K562 (cell line): ENCODE results near the gene RNF150. TPM values are rescaled to one million over a fixed set of nuclear protein-coding genes. Genes with fewer than 3 reads are reported as not detected.

Source experiments
- ATAC-seq: fragments of 200-7000 bp; cut with Tn5 transposase; 3 replicates; pipeline ENCODE4 v1.9.1; 2020; ENCODE audit warnings: moderate library complexity
- BruUV-seq: library from RNA; stranded (reverse); fragments of 400-500 nt; replicated peaks from 2 replicates; lab custom pipeline; 2021; lab: Mats Ljungman, UMichigan
- CTCF ChIA-PET: fragments of 300-600 bp; formaldehyde crosslinking; extraction: SDS; loops from one replicate; lab custom pipeline; 2021; ENCODE audit warnings: low intra/inter-chr PET ratio; lab: Yijun Ruan, JAX
- POLR2A ChIA-PET: fragments of 300-600, 350-650 bp; sonication (Branson Sonifier 250); formaldehyde crosslinking; extraction: SDS; loops from one replicate; lab custom pipeline; 2021; ENCODE audit warnings: antibody characterized with exemption, inconsistent platforms; lab: Yijun Ruan, JAX
- DNase-seq, 4 experiments: peaks; one replicate each; pipeline versions ENCODE4 v3.0.0 to v3.0.0-alpha.2; 2011 to 2018; ENCODE audit warnings: low spot score in 3 of 4, mixed read lengths in 3 of 4; ENCODE audit errors: extremely low read depth in 1 of 4
- FAIRE-seq: peaks from 2 replicates; lab custom pipeline; 2011; peaks lifted over from hg19 to GRCh38; lab: Jason Lieb, UNC
- H2AFZ ChIP-seq: 2 replicates; pipeline ENCODE4 v1.6.0; 2011; ENCODE audit warnings: low read depth, low read length, control low read depth, inconsistent platforms
- H3K27ac ChIP-seq: fragments of 200-600 bp; 3 replicates; pipeline ENCODE4 v1.8.0; 2011; ENCODE audit warnings: low read depth, mild to moderate bottlenecking, control low read depth, inconsistent platforms, low read length, moderate library complexity, mixed read lengths; ENCODE audit errors: extremely low read depth
- H3K27me3 ChIP-seq, 2 experiments: fragments of 300-600 bp in 1 of 2; 2 replicates in 1 of 2; 3 replicates in 1 of 2; pipeline versions ENCODE4 v1.6.0 to v1.8.0; 2011; ENCODE audit warnings: inconsistent platforms in 2 of 2, low read length in 2 of 2, mild to moderate bottlenecking in 1 of 2, mixed read lengths in 1 of 2, moderate library complexity in 1 of 2; ENCODE audit not compliant: control insufficient read depth in 2 of 2, insufficient read depth in 2 of 2
- H3K36me3 ChIP-seq: fragments of 300-600 bp; 3 replicates; pipeline ENCODE4 v1.8.0; 2011; ENCODE audit warnings: mild to moderate bottlenecking, low read length, inconsistent platforms; ENCODE audit not compliant: control insufficient read depth, insufficient read depth
- H3K4me1 ChIP-seq, 2 experiments: fragments of 200-600 bp in 1 of 2; replicated peaks in 1 of 2; 2 replicates in 1 of 2; 3 replicates in 1 of 2; pipeline versions ENCODE4 v1.5.1 to v1.8.0; 2011; ENCODE audit warnings: inconsistent platforms in 2 of 2, low read length in 2 of 2, mild to moderate bottlenecking in 1 of 2, mixed read lengths in 1 of 2, moderate library complexity in 1 of 2; ENCODE audit not compliant: control insufficient read depth in 2 of 2, insufficient read depth in 2 of 2
- H3K4me2 ChIP-seq: 2 replicates; pipeline ENCODE4 v1.6.1; 2011; ENCODE audit warnings: low read length, control low read depth, inconsistent platforms, mixed read lengths; ENCODE audit not compliant: insufficient read depth
- H3K4me3 ChIP-seq: fragments of 200-600 bp; sonication (generic), shearing (Covaris generic); 2 replicates; pipeline ENCODE4 v1.5.1; 2016; ENCODE audit warnings: control low read depth, inconsistent platforms
- H3K79me2 ChIP-seq: fragments of 200-600 bp; 3 replicates; pipeline ENCODE4 v1.8.0; 2011; ENCODE audit warnings: low read length, inconsistent platforms; ENCODE audit not compliant: control insufficient read depth, insufficient read depth
- H3K9ac ChIP-seq, 2 experiments: 2 replicates each; pipeline versions ENCODE4 v1.6.0 to v1.6.1; 2011; ENCODE audit warnings: low read depth in 2 of 2, low read length in 2 of 2, control low read depth in 1 of 2, inconsistent platforms in 1 of 2, mild to moderate bottlenecking in 1 of 2, mixed read lengths in 1 of 2; ENCODE audit not compliant: insufficient read depth in 1 of 2
- H3K9me1 ChIP-seq: one replicate; pipeline ENCODE4 v1.6.0; 2011; ENCODE audit warnings: inconsistent platforms, mild to moderate bottlenecking, low read length, moderate library complexity; ENCODE audit not compliant: control insufficient read depth, insufficient read depth
- H3K9me3 ChIP-seq: replicated peaks from 2 replicates; pipeline ENCODE4 v1.5.1; 2011; ENCODE audit warnings: low read depth, low read length, inconsistent platforms; ENCODE audit not compliant: control insufficient read depth, insufficient read depth
- H4K20me1 ChIP-seq: replicated peaks from 2 replicates; pipeline ENCODE4 v1.6.1; 2011; ENCODE audit warnings: low read length, inconsistent platforms, mixed read lengths; ENCODE audit not compliant: control insufficient read depth, insufficient read depth
- AFF1 ChIP-seq, 2 experiments: fragments of 450-650 bp; IDR thresholded peaks; 2 replicates each; pipeline ENCODE4 v1.6.1; 2018; ENCODE audit warnings: mild to moderate bottlenecking in 2 of 2, low read depth in 1 of 2; ENCODE audit not compliant: partially characterized antibody in 2 of 2
- RBFOX2 ChIP-seq: fragments of 200-400 bp; formaldehyde crosslinking; IDR thresholded peaks from 2 replicates; pipeline ENCODE4 v1.6.1; 2017; ENCODE audit warnings: low read depth, mild to moderate bottlenecking, low read length, moderate library complexity
- RFX1 ChIP-seq: fragments of 450-650 bp; IDR thresholded peaks from 2 replicates; pipeline ENCODE4 v1.6.1; 2016; ENCODE audit warnings: mild to moderate bottlenecking, moderate library complexity
- SIN3B ChIP-seq: fragments of 450-650 bp; IDR thresholded peaks from 2 replicates; pipeline ENCODE4 v1.6.1; 2017; ENCODE audit warnings: low read depth, mild to moderate bottlenecking, moderate library complexity
- STAG1 ChIP-seq: sonication (generic); formaldehyde crosslinking; IDR thresholded peaks from 2 replicates; pipeline ENCODE4 v1.5.0; 2020; ENCODE audit warnings: missing genetic modification reagents, borderline replicate concordance
- TAF9B ChIP-seq: fragments of 450-650 bp; IDR thresholded peaks from 2 replicates; pipeline ENCODE4 v1.6.1; 2018; ENCODE audit warnings: mild to moderate bottlenecking; ENCODE audit not compliant: partially characterized antibody
- ZC3H4 ChIP-seq: sonication (generic); formaldehyde crosslinking; IDR thresholded peaks from 2 replicates; pipeline ENCODE4 v1.9.0; 2021; ENCODE audit warnings: missing genetic modification reagents, borderline replicate concordance
- ZFX ChIP-seq: sonication (generic); formaldehyde crosslinking; IDR thresholded peaks from 2 replicates; pipeline ENCODE4 v1.8.0; 2022; ENCODE audit warnings: mild to moderate bottlenecking, missing genetic modification reagents, moderate library complexity
- ZKSCAN3 ChIP-seq: fragments of 250-450 bp; sonication (Bioruptor Pico); IDR thresholded peaks from 2 replicates; pipeline ENCODE4 v1.4.0; 2020
- ZNF639 ChIP-seq, 2 experiments: fragments of 200-800 bp in 1 of 2; sonication (Bioruptor generic) in 1 of 2; sonication (generic) in 1 of 2; formaldehyde crosslinking in 1 of 2; IDR thresholded peaks in 1 of 2; conservative IDR thresholded peaks in 1 of 2; 2 replicates each; pipeline versions ENCODE4 v1.5.0 to v1.6.1; 2016 to 2020; ENCODE audit warnings: missing compliant biosample characterization in 1 of 2, missing genetic modification characterization in 1 of 2, missing genetic modification reagents in 1 of 2
- WGBS: fragments of 100-300 bp; shearing (Covaris generic); methylation state at CpG from one replicate; pipeline ENCODE4 v1.1.6; 2016; ENCODE audit warnings: low coverage, mixed read lengths; ENCODE audit not compliant: insufficient coverage; ENCODE audit errors: missing lambda C conversion rate; 5-methylcytosine and 5-hydroxymethylcytosine counted together
- in situ Hi-C: fragments of 300-500 bp; cut with MboI; formaldehyde crosslinking; loops from 4 replicates; pipeline ENCODE4 v1.15.0; 2018; ENCODE audit warnings: inconsistent platforms, mixed read lengths
- intact Hi-C: fragments of 100-400 bp; cut with micrococcal nuclease; formaldehyde crosslinking; loops from 2 replicates; pipeline ENCODE4 v1.14.2; 2022
- polyA plus RNA-seq, 8 experiments: library from polyadenylated mRNA; depleted of rRNA in 4 of 8; stranded (reverse) in 5 of 8; unstranded in 3 of 8; fragments of >200 nt; fragmentation: Nextera tagmentation in 2 of 8; fragmentation: Illumina TruSeq in 1 of 8; extraction: Ambion mirVana in 2 of 8; extraction: Trizol in 1 of 8; gene quantifications; 2 replicates each; pipeline versions ENCODE4 v1.2.1 to v1.2.3, GENCODE V29; 2011 to 2014; ENCODE audit warnings: inconsistent platforms in 1 of 8, missing spikeins in 1 of 8
- total RNA-seq, 7 experiments: library from RNA; depleted of rRNA in 6 of 7; stranded (reverse); fragments of >200 nt in 6 of 7; fragmentation: Illumina TruSeq in 2 of 7; extraction: Trizol in 2 of 7; gene quantifications; 2 replicates each; pipeline versions ENCODE4 v1.2.1 to v1.2.3, GENCODE V29; 2011 to 2021; ENCODE audit warnings: low replicate concordance in 1 of 7
- TF ChIP-seq, protein P1 (sequence below): fragments of 250-450 bp; sonication (Bioruptor Pico); IDR thresholded peaks from 2 replicates; pipeline ENCODE4 v1.8.0; 2021; ENCODE audit warnings: mild to moderate bottlenecking, moderate library complexity
- TF ChIP-seq, protein P2 (sequence below): sonication (generic); formaldehyde crosslinking; IDR thresholded peaks from 2 replicates; pipeline ENCODE4 v1.5.0; 2020; ENCODE audit warnings: missing genetic modification reagents

RNF150 gene
- total and polyA plus RNA-seq, 9 of the 15 experiments (the other 6 are each of a cell fraction or from before 2014, with no cell fraction given) = 0.09 TPM; not detected in 8

DNA sequence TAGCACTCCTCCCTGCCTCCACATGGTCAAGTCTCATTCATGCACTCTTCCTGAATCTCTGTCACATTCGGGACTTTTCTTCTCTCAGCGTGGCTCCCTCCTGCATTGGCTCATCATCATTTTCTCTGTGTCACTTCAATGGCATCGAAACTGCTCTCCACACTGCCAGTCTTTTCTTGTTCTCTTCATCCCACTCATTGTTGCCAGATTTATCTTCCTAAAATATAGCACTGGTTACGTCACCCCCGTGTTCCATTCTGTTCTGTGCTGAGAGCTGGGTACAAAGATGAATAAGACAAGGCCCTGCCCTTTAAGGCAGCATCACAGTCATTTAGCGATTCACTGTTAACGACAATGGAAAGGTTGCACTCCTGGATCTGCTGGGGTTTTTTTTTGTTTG lies 202.7 kb downstream of the RNF150 start:
- Histone ChIP-seq H3K36me3 (no peaks in the 10 kb centered on the region), H3K27ac (no peak overlapping the region), H3K27me3 (no peaks in the 10 kb centered on the region), H3K9me3 (no peaks in the 10 kb centered on the region), H3K9me1 (no peaks in the 10 kb centered on the region), H3K4me3 (no peak overlapping the region), H3K4me2 (no peak overlapping the region), H4K20me1 (no peaks in the 10 kb centered on the region), H2AFZ (no peak overlapping the region), H3K9ac (no peak overlapping the region), H3K79me2 (no peaks in the 10 kb centered on the region), H3K4me1 (no peaks in the 10 kb centered on the region)
- ATAC-seq = no peak
- DNase-seq = no peak
- CTCF ChIA-PET = no interaction called here
- no peak for FAIRE-seq
- 1% methylated on average over 7 of the region's 7 CpGs for WGBS
- no TSS peak for BruUV-seq
- intact Hi-C loops (no loop called here), in situ Hi-C loops (no loop called here)
- POLR2A ChIA-PET = no interaction called here
- TF ChIP-seq RBFOX2 (no peak), RFX1 (no peak), STAG1 (no peak), ZKSCAN3 (CRISPR knock-in tag) (no peak), ZC3H4 (CRISPR knock-in tag) (no peak), ZNF639 (CRISPR knock-in tag; conservative IDR thresholded peaks at IDR 0.05 in 1 of 2, IDR thresholded peaks at IDR 0.05 in 1 of 2) (no peak), TAF9B (no peak), AFF1 (IDR thresholded peaks at IDR 0.05; ENCODE audit: low read depth in 1 of 2, partially characterized antibody in 2 of 2) (no peak), ZFX (CRISPR knock-in tag) (no peak), SIN3B (no peak)
- TF ChIP-seq, protein P1, sequence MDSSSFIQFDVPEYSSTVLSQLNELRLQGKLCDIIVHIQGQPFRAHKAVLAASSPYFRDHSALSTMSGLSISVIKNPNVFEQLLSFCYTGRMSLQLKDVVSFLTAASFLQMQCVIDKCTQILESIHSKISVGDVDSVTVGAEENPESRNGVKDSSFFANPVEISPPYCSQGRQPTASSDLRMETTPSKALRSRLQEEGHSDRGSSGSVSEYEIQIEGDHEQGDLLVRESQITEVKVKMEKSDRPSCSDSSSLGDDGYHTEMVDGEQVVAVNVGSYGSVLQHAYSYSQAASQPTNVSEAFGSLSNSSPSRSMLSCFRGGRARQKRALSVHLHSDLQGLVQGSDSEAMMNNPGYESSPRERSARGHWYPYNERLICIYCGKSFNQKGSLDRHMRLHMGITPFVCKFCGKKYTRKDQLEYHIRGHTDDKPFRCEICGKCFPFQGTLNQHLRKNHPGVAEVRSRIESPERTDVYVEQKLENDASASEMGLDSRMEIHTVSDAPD (CRISPR knock-in tag) = no peak
- TF ChIP-seq, protein P2, sequence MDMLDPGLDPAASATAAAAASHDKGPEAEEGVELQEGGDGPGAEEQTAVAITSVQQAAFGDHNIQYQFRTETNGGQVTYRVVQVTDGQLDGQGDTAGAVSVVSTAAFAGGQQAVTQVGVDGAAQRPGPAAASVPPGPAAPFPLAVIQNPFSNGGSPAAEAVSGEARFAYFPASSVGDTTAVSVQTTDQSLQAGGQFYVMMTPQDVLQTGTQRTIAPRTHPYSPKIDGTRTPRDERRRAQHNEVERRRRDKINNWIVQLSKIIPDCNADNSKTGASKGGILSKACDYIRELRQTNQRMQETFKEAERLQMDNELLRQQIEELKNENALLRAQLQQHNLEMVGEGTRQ (CRISPR knock-in tag) = no peak
